HFF-Myc (cell line): Measurements from ENCODE around the gene POMT2.

Experiments
- DNase-seq: peaks from one replicate; pipeline ENCODE4 v3.0.0-alpha.2; 2011; ENCODE audit warnings: low read depth; ENCODE audit errors: extremely low read depth
- H3K4me3 ChIP-seq: replicated peaks from 2 replicates; pipeline ENCODE4 v1.5.1; 2011; ENCODE audit warnings: low read depth, mild to moderate bottlenecking, control low read depth, low read length
- CTCF ChIP-seq: IDR thresholded peaks from 2 replicates; pipeline ENCODE4 v1.5.1; 2012; ENCODE audit warnings: mild to moderate bottlenecking, low read depth, low read length, control low read depth; ENCODE audit errors: missing control alignments

The POMT2 gene

GRCh38 chr14:77249286-77249685 lies 71.4 kb downstream of the POMT2 start:
- no peak for DNase-seq
- no peak overlapping the region for H3K4me3 ChIP-seq
- no peak for TF ChIP-seq CTCF

GRCh38 chr14:77248666-77249065 lies 72.0 kb downstream of the POMT2 start:
- H3K4me3 ChIP-seq: no peak overlapping the region
- no peak for TF ChIP-seq CTCF
- no peak for DNase-seq

- no peak for DNase-seq
- H3K4me3 ChIP-seq: no peak overlapping the region
- no peak for TF ChIP-seq CTCF
These were observed 73.9 kb downstream of the POMT2 start for GRCh38 chr14:77246784-77247183.

- no peak for DNase-seq
- no peak for TF ChIP-seq CTCF
- H3K4me3 ChIP-seq: no peak overlapping the region
These were observed 74.9 kb downstream of the POMT2 start for GRCh38 chr14:77245820-77246219.

GRCh38 chr14:77243853-77244252 lies 76.8 kb downstream of the POMT2 start:
- TF ChIP-seq CTCF: no peak
- H3K4me3 ChIP-seq: no peak overlapping the region
- no peak for DNase-seq

- no peak for TF ChIP-seq CTCF
- H3K4me3 ChIP-seq: no peak overlapping the region
- DNase-seq: no peak
These were observed 77.9 kb downstream of the POMT2 start for GRCh38 chr14:77242752-77243151.

- no peak overlapping the region for H3K4me3 ChIP-seq
- no peak for DNase-seq
- no peak for TF ChIP-seq CTCF
These were observed 78.7 kb downstream of the POMT2 start for GRCh38 chr14:77241955-77242354.
